HEK293T (cell line): ENCODE results near the gene MAFB.
A peak's percentile ranks its signal among the peaks of the same experiment; 100 is the strongest.

Source experiments
- ARNT ChIP-seq: fragments of 450-650 bp; IDR thresholded peaks from 2 replicates; pipeline ENCODE4 v1.6.1; 2017; ENCODE audit warnings: mild to moderate bottlenecking
- BHLHE40 ChIP-seq: fragments of 450-650 bp; IDR thresholded peaks from 2 replicates; pipeline ENCODE4 v1.6.1; 2016; ENCODE audit warnings: mild to moderate bottlenecking, moderate library complexity, borderline replicate concordance
- ELF4 ChIP-seq: fragments of 450-650 bp; IDR thresholded peaks from 2 replicates; pipeline ENCODE4 v1.6.1; 2017; ENCODE audit warnings: antibody characterized with exemption
- FOXA1 ChIP-seq: fragments of 450-650 bp; IDR thresholded peaks from 2 replicates; pipeline ENCODE4 v1.6.1; 2016; ENCODE audit warnings: mild to moderate bottlenecking
- FOXM1 ChIP-seq: fragments of 450-650 bp; IDR thresholded peaks from 2 replicates; pipeline ENCODE4 v1.6.1; 2017; ENCODE audit warnings: mild to moderate bottlenecking, borderline replicate concordance
- NFRKB ChIP-seq: fragments of 450-650 bp; IDR thresholded peaks from 2 replicates; pipeline ENCODE4 v1.6.1; 2016; ENCODE audit warnings: mild to moderate bottlenecking, moderate library complexity
- PKNOX1 ChIP-seq: fragments of 450-650 bp; IDR thresholded peaks from 2 replicates; pipeline ENCODE4 v1.6.1; 2016
- SP1 ChIP-seq: fragments of 450-650 bp; IDR thresholded peaks from 2 replicates; pipeline ENCODE4 v1.6.1; 2017
- SUZ12 ChIP-seq: fragments of 450-650 bp; IDR thresholded peaks from 2 replicates; pipeline ENCODE4 v1.6.1; 2016; ENCODE audit warnings: mild to moderate bottlenecking
- ZNF384 ChIP-seq: fragments of 450-650 bp; IDR thresholded peaks from 2 replicates; pipeline ENCODE4 v1.6.1; 2016

GRCh38 chr20:40703975-40704530 lies 15.0 kb upstream of the MAFB start:
- no peak for TF ChIP-seq FOXA1
- no peak for TF ChIP-seq SP1
- TF ChIP-seq BHLHE40: no peak
- no peak for TF ChIP-seq ELF4
- no peak for TF ChIP-seq FOXM1
- no peak for TF ChIP-seq ARNT
- TF ChIP-seq PKNOX1: peak; percentile 20; the same call in 1 of the 2 replicates
- TF ChIP-seq SUZ12: no peak
- TF ChIP-seq NFRKB: no peak
- TF ChIP-seq ZNF384: no peak
